ENCODE data around the gene ZKSCAN8. TPM values are rescaled to one million over a fixed set of nuclear protein-coding genes. Genes with fewer than 3 reads are reported as not detected.
"Not testable (repeated sequence)": the region's sequence is repeated elsewhere in the genome, so short reads cannot be mapped to it uniquely, and the experiment has no call there.

ZKSCAN8 gene
- polyA plus RNA-seq = 0.85 TPM

DNA sequence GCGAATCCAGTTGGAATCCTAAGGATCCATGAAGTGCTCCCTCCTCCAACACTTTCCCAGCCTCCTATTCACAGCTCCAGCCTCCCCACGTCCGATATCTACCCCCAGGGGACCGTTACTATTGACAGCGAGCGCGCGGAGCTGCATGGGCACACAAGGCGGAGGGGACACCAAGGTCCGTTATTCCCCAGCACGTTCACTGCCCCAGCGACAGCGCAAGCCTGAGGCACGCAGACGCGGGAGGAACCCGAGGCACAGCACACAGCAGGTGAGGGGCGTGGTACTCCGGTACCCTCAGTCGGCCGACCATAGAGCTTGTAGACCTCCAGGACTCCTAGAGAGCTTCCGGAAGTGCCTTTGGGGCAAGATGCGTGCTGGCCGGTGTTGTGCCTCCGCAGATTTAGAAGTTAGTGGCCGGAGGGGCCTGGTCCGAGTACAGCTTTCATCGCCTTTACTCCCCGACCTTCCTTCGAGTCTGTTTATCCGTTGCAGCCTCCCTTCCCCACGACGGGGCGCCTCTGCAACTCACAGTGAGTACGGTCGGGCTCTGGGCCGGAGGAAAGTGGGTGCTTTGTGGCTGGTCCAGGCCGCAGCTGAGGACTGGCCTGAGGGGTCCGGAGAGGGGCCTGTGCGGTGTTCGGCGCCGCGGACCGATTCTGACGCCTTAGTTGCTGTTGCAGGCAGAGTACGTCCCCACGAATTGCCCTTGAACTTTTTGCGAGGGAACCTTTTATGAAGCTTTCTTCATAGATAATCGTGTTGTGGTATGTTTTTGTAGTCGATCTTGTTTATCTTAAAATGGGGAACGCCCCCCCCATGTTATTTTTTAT lies at the start of gene ZKSCAN8:
Gene ZKSCAN8, plus strand, starts transcription at position 384 of the 830 bp plus-strand sequence. CDS start 6,525 bp downstream, outside the sequence.
- Mint-ChIP-seq H3K36me3 (peaks cover 7% of the 10 kb centered on the region), H3K9me3 (no peaks in the 10 kb centered on the region), H3K4me1 (peaks cover 39 to 52% (median 43%) of the 10 kb centered on the region in 3 donors), H3K4me3 (peak within 1 kb of the TSS; percentile 95 to 100 (median 98)), H3K27me3 (no peaks in the 10 kb centered on the region), H3K27ac (peak within 1 kb of the TSS; percentile 78 to 99 (median 96))

GRCh38 chr6:28102222-28102621 lies 39.5 kb upstream of the ZKSCAN8 start:
- Mint-ChIP-seq H3K4me1 (peaks cover 7 to 12% (median 9%) of the 10 kb centered on the region in 3 donors), H3K27ac (peak overlapping the region in 1 of 3 donors; percentile 44), H3K4me3 (peak overlapping the region in 1 of 4 donors; percentile 30)
- H3K9me3 Mint-ChIP-seq, H3K27me3 Mint-ChIP-seq, H3K36me3 Mint-ChIP-seq: not testable (repeated sequence)

DNA sequence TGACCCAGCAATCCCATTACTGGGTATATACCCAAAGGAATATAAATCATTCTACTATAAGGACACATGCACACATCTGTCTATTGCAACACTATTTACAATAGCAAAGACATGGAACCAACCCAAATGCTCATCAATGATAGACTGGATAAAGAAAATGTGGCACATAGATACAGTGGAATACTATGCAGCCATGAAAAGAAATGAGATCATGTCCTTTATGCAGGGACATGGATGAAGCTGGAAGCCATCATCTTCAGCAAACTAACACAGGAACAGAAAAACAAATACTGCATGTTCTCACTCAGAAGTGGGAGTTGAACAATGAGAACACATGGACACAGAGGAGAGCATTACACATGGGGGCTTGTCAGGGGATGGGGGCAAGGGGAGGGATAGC lies 39.0 kb upstream of the ZKSCAN8 start:
- not testable (repeated sequence) for H3K36me3 Mint-ChIP-seq, H3K27me3 Mint-ChIP-seq, H3K9me3 Mint-ChIP-seq
- H3K4me1 Mint-ChIP-seq = peaks cover 7 to 12% (median 9%) of the 10 kb centered on the region in 3 donors
- peak overlapping the region in 1 of 3 donors; percentile 44 for H3K27ac Mint-ChIP-seq
- H3K4me3 Mint-ChIP-seq = peak overlapping the region in 1 of 4 donors; percentile 30

DNA sequence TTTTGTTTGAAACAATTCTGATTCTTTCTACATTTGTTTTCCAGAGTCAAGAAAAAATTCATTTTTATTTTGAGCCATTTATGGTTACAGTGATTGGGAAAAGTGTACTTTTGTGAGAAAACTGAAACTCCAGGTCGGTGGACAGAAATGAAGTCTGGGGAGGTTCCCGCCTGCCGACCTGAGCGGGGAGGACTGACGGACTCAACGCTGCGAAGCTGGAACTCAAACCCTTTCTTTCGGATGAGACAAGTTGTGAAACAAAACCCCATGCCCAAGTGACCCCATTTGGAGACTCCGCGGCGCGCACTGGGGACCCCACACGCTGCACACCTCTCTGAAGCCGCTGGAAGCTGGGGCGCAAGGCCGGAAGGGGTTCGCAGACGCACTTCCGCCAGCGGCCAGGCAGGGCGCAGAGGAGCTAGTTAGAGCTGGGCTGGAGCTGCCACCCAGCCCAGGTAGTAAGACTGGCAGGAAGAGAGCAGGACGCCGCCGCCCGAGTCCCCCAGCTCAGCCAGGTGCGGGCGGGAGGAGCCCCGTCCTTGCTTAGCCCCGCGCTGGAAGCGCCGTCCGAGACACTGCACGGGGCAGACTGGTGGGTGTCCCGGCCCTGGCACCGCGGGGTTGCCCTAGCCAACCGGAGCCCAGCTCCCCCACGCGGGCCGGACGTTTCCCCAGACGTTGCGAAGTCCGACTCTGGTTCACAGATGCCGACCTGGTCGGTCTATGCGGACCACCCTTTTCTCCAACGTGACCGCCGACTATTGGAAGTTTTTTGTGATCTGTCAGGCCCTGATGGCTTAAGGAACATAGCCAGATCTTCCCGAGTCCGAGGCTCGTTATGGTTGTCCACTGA lies 37.1 kb upstream of the ZKSCAN8 start:
- H3K9me3 Mint-ChIP-seq = peaks cover 0 to 3% (median 2%) of the 10 kb centered on the region in 3 donors
- H3K4me1 Mint-ChIP-seq = peaks cover 7 to 12% (median 9%) of the 10 kb centered on the region in 3 donors
- no peaks in the 10 kb centered on the region for H3K27me3 Mint-ChIP-seq
- H3K4me3 Mint-ChIP-seq = peak overlapping the region; percentile 85 to 99 (median 94)
- H3K36me3 Mint-ChIP-seq = no peaks in the 10 kb centered on the region
- peak overlapping the region; percentile 83 to 91 (median 88) for H3K27ac Mint-ChIP-seq

DNA sequence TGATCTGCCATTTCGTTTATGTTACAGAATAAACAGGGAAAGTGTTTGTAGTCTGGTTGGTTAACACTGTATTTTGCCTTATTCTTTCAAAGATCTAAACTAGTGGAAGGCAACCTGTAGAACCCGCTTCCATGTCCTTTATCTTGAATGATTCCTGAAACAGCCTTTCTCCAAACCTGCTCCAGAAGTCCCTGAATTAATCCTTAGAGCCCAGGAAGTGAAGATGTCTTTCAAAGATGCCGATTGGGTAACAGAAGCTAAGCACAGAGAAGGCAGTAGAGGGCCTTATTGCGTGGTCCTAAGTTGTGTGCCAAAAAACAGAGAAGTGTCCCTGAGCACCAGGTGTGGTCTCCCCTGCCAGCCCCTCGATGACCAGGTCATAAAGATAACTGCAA lies 36.4 kb upstream of the ZKSCAN8 start:
- no peaks in the 10 kb centered on the region for H3K27me3 Mint-ChIP-seq
- H3K9me3 Mint-ChIP-seq = peaks cover 0 to 3% (median 2%) of the 10 kb centered on the region in 3 donors
- H3K4me1 Mint-ChIP-seq = peaks cover 7 to 12% (median 9%) of the 10 kb centered on the region in 3 donors
- H3K4me3 Mint-ChIP-seq = peak overlapping the region; percentile 85 to 99 (median 94)
- no peaks in the 10 kb centered on the region for H3K36me3 Mint-ChIP-seq
- peak overlapping the region; percentile 83 to 91 (median 88) for H3K27ac Mint-ChIP-seq

GRCh38 chr6:28107506-28107905 lies 34.2 kb upstream of the ZKSCAN8 start:
- Mint-ChIP-seq H3K4me1 (peaks cover 7 to 12% (median 9%) of the 10 kb centered on the region in 3 donors), H3K9me3 (peaks cover 0 to 2% (median 0%) of the 10 kb centered on the region in 3 donors), H3K27me3 (no peaks in the 10 kb centered on the region), H3K36me3 (no peaks in the 10 kb centered on the region), H3K27ac (no peak overlapping the region), H3K4me3 (no peak overlapping the region)

DNA sequence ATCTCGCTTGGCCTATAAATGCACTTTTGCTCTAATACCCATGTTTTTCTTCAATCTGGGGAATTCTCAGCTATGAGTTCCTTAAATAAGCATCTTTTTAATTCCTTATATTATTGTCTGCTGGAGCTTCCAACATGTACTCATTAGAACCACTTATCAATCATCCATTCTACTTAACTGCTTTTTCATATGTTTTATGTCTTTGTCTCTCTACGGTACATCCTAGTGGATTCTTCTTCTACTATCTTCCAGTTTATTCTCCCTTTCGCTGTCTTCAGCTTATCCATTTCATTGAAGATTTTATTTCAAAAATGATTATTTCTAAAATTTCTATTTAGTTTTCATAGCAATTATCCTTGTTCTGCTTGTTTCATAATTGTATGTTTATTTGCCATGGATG lies 29.7 kb upstream of the ZKSCAN8 start:
- H3K27ac Mint-ChIP-seq = no peak overlapping the region
- H3K36me3 Mint-ChIP-seq = peaks cover 7% of the 10 kb centered on the region
- H3K27me3 Mint-ChIP-seq = no peaks in the 10 kb centered on the region
- H3K4me1 Mint-ChIP-seq = no peaks in the 10 kb centered on the region
- H3K4me3 Mint-ChIP-seq = no peak overlapping the region
- no peaks in the 10 kb centered on the region for H3K9me3 Mint-ChIP-seq

DNA sequence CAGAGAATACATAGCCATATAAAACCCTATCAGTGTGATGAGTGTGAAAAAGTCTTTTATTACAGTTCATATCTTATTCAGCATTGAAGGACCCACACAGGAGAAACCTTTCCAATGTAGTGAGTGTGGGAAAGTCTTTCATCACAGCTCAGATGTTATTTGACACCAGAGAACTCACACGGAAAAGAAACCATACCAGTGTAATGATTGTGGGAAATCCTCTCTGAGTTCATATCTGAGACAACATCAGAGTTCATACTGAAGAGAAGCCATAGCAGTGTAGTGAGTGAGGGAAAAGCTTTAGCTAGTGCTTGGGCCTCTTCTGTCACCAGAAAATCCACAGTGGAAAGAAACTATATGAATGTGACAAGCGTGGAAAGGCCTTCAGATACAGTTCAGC lies 25.9 kb upstream of the ZKSCAN8 start:
- no peaks in the 10 kb centered on the region for H3K27me3 Mint-ChIP-seq
- H3K4me3 Mint-ChIP-seq = no peak overlapping the region
- H3K36me3 Mint-ChIP-seq = peaks cover 9% of the 10 kb centered on the region
- no peaks in the 10 kb centered on the region for H3K9me3 Mint-ChIP-seq
- no peak overlapping the region for H3K27ac Mint-ChIP-seq
- H3K4me1 Mint-ChIP-seq = no peaks in the 10 kb centered on the region

DNA sequence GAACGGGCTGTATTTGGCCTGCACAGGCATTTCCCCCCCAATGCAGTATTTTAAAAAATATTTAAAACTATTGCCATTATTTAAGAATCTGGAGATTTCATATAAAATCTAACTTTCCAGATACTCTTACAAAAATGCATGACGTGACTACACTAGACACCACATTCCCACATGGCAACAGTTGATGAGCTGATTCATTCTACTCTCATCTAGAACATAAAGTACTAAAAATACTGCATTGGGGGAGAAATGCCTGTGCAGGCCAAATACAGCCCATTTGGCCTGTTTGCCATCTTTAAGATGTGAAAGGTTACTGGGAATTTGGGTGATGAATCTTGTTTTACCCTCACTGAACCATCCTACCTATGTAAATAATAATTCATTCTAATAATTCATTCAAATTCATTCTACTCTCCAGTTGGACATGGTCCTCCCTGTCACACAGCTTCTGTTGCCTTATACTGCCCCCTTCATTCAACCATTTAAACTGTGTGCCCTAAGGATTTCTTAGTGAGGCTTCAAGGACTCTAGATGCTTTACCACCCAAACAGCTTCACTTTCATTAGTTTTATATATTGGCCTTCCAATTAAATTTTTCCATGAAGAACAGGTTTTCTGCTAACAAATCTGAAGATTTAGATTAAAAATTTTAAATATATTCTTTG lies 24.2 kb upstream of the ZKSCAN8 start:
- Mint-ChIP-seq H3K9me3 (no peaks in the 10 kb centered on the region), H3K4me3 (no peak overlapping the region), H3K4me1 (no peaks in the 10 kb centered on the region), H3K36me3 (peaks cover 9% of the 10 kb centered on the region), H3K27ac (no peak overlapping the region), H3K27me3 (no peaks in the 10 kb centered on the region)

GRCh38 chr6:28118217-28118616 lies 23.5 kb upstream of the ZKSCAN8 start:
- Mint-ChIP-seq H3K27me3 (no peaks in the 10 kb centered on the region), H3K4me1 (peaks cover 0 to under 1% (median under 1%) of the 10 kb centered on the region in 3 donors), H3K27ac (peak overlapping the region in 1 of 3 donors; percentile 11), H3K4me3 (no peak overlapping the region), H3K9me3 (no peaks in the 10 kb centered on the region), H3K36me3 (peaks cover 10% of the 10 kb centered on the region)

GRCh38 chr6:28121876-28122275 lies 19.8 kb upstream of the ZKSCAN8 start:
- Mint-ChIP-seq H3K4me1 (peaks cover 21 to 28% (median 21%) of the 10 kb centered on the region in 3 donors), H3K36me3 (peaks cover 9% of the 10 kb centered on the region), H3K27me3 (no peaks in the 10 kb centered on the region), H3K9me3 (no peaks in the 10 kb centered on the region), H3K27ac (no peak overlapping the region), H3K4me3 (peak overlapping the region in 1 of 4 donors; percentile 36)

GRCh38 chr6:28122283-28122682 lies 19.4 kb upstream of the ZKSCAN8 start:
- Mint-ChIP-seq H3K4me3 (peak overlapping the region in 1 of 4 donors; percentile 36), H3K4me1 (peaks cover 21 to 29% (median 24%) of the 10 kb centered on the region in 3 donors)
- H3K9me3 Mint-ChIP-seq, H3K27ac Mint-ChIP-seq, H3K27me3 Mint-ChIP-seq, H3K36me3 Mint-ChIP-seq: not testable (repeated sequence)

GRCh38 chr6:28124350-28124970 lies 17.2 kb upstream of the ZKSCAN8 start, which contains the start of gene ZSCAN16:
Gene ZSCAN16, plus strand, starts transcription at chr6:28124609. Its CDS starts 835 bp downstream, at chr6:28125444.
- H3K27me3 Mint-ChIP-seq = no peaks in the 10 kb centered on the region
- H3K9me3 Mint-ChIP-seq = no peaks in the 10 kb centered on the region
- H3K36me3 Mint-ChIP-seq = peaks cover 9% of the 10 kb centered on the region
- H3K27ac Mint-ChIP-seq = peak within 1 kb of the TSS; percentile 93 to 98 (median 98)
- peaks cover 29 to 38% (median 34%) of the 10 kb centered on the region in 3 donors for H3K4me1 Mint-ChIP-seq
- H3K4me3 Mint-ChIP-seq = peak within 1 kb of the TSS; percentile 94 to 98 (median 96)

GRCh38 chr6:28124971-28125353 lies 16.7 kb upstream of the ZKSCAN8 start:
- Mint-ChIP-seq H3K9me3 (no peaks in the 10 kb centered on the region), H3K27me3 (no peaks in the 10 kb centered on the region), H3K4me3 (peak overlapping the region; percentile 94 to 98 (median 96)), H3K36me3 (peaks cover 9% of the 10 kb centered on the region), H3K27ac (peak overlapping the region; percentile 93 to 98 (median 98)), H3K4me1 (peaks cover 29 to 38% (median 35%) of the 10 kb centered on the region in 3 donors)

All from IgD-negative memory B cell (primary cell).